Liver (tissue), 9 donors: ENCODE data around the gene YY2. TPM values are rescaled to one million over a fixed set of nuclear protein-coding genes. Genes with fewer than 3 reads are reported as not detected.

Source experiments
- DNase-seq: peaks from one replicate; pipeline ENCODE4 v3.0.0-alpha.2; 2017; ENCODE audit warnings: low spot score
- H3K27ac ChIP-seq, 2 donors: one replicate each; pipeline ENCODE4 v1.7.0; 2013; ENCODE audit warnings: inconsistent platforms in 2 of 2, low read length in 2 of 2, control low read depth in 1 of 2, low read depth in 1 of 2, mild to moderate bottlenecking in 1 of 2
- H3K27me3 ChIP-seq, 4 donors: one replicate each; pipeline versions ENCODE4 v1.6.1 to v1.7.0; 2013; ENCODE audit warnings: low read length in 3 of 4, inconsistent platforms in 1 of 4, mild to moderate bottlenecking in 1 of 4, moderate library complexity in 1 of 4; ENCODE audit not compliant: control insufficient read depth in 4 of 4, insufficient read depth in 4 of 4
- H3K36me3 ChIP-seq, 4 donors: one replicate each; pipeline versions ENCODE4 v1.6.1 to v1.7.0; 2013; ENCODE audit warnings: low read length in 3 of 4, mild to moderate bottlenecking in 3 of 4, low read depth in 1 of 4, moderate library complexity in 1 of 4; ENCODE audit not compliant: control insufficient read depth in 4 of 4, insufficient read depth in 3 of 4
- H3K4me1 ChIP-seq, 4 donors: one replicate each; pipeline versions ENCODE4 v1.6.1 to v1.7.0; 2013; ENCODE audit warnings: low read length in 3 of 4, mild to moderate bottlenecking in 3 of 4, moderate library complexity in 1 of 4; ENCODE audit not compliant: control insufficient read depth in 4 of 4, insufficient read depth in 4 of 4
- H3K4me3 ChIP-seq, 3 donors: one replicate each; pipeline versions ENCODE4 v1.6.1 to v1.7.0; 2013; ENCODE audit warnings: low read length in 3 of 3, control low read depth in 1 of 3, low read depth in 1 of 3, mild to moderate bottlenecking in 1 of 3
- H3K9ac ChIP-seq, 2 donors: one replicate each; pipeline ENCODE4 v1.7.0; 2013; ENCODE audit warnings: low read length in 2 of 2, mild to moderate bottlenecking in 2 of 2, moderate library complexity in 2 of 2, control low read depth in 1 of 2, low read depth in 1 of 2
- H3K9me3 ChIP-seq, 4 donors: one replicate each; pipeline versions ENCODE4 v1.6.1 to v1.7.0; 2013; ENCODE audit warnings: low read length in 3 of 4; ENCODE audit not compliant: control insufficient read depth in 4 of 4
- ATF3 ChIP-seq: IDR thresholded peaks from 2 replicates; pipeline ENCODE4 v1.6.1; 2016; ENCODE audit warnings: antibody characterized with exemption
- EGR1 ChIP-seq, 2 donors: IDR thresholded peaks; 2 replicates each; pipeline ENCODE4 v1.6.1; 2016 to 2018; ENCODE audit warnings: antibody characterized with exemption in 2 of 2, low read depth in 2 of 2
- FOXA1 ChIP-seq: IDR thresholded peaks from 2 replicates; pipeline ENCODE4 v1.6.1; 2016; ENCODE audit warnings: antibody characterized with exemption
- FOXA2 ChIP-seq: IDR thresholded peaks from 2 replicates; pipeline ENCODE4 v1.6.1; 2016; ENCODE audit warnings: antibody characterized with exemption
- GABPA ChIP-seq, 2 donors: IDR thresholded peaks in 1 of 2; conservative IDR thresholded peaks in 1 of 2; 2 replicates each; pipeline ENCODE4 v1.6.1; 2016; ENCODE audit warnings: antibody characterized with exemption in 2 of 2, mild to moderate bottlenecking in 1 of 2, moderate library complexity in 1 of 2
- HNF4A ChIP-seq, 2 donors: conservative IDR thresholded peaks; 2 replicates each; pipeline ENCODE4 v1.6.1; 2016; ENCODE audit warnings: antibody characterized with exemption in 2 of 2, mild to moderate bottlenecking in 2 of 2
- HNF4G ChIP-seq: IDR thresholded peaks from 2 replicates; pipeline ENCODE4 v1.6.1; 2016; ENCODE audit warnings: antibody characterized with exemption
- JUND ChIP-seq, 2 donors: IDR thresholded peaks; 2 replicates each; pipeline ENCODE4 v1.6.1; 2016; ENCODE audit warnings: antibody characterized with exemption in 2 of 2
- NR2F2 ChIP-seq: IDR thresholded peaks from 2 replicates; pipeline ENCODE4 v1.6.1; 2016; ENCODE audit warnings: antibody characterized with exemption
- RAD21 ChIP-seq, 2 donors: IDR thresholded peaks; 2 replicates each; pipeline ENCODE4 v1.6.1; 2016; ENCODE audit warnings: antibody characterized with exemption in 2 of 2, mild to moderate bottlenecking in 2 of 2
- REST ChIP-seq: IDR thresholded peaks from 2 replicates; pipeline ENCODE4 v1.6.1; 2016; ENCODE audit warnings: antibody characterized with exemption, mild to moderate bottlenecking
- RXRA ChIP-seq, 2 donors: IDR thresholded peaks; 2 replicates each; pipeline ENCODE4 v1.6.1; 2017 to 2018; ENCODE audit warnings: antibody characterized with exemption in 2 of 2, mild to moderate bottlenecking in 1 of 2
- SP1 ChIP-seq: IDR thresholded peaks from 2 replicates; pipeline ENCODE4 v1.6.1; 2018; ENCODE audit warnings: antibody characterized with exemption, mild to moderate bottlenecking
- TAF1 ChIP-seq: conservative IDR thresholded peaks from 2 replicates; pipeline ENCODE4 v1.6.1; 2016; ENCODE audit warnings: antibody characterized with exemption, mild to moderate bottlenecking
- YY1 ChIP-seq: IDR thresholded peaks from 2 replicates; pipeline ENCODE4 v1.6.1; 2016; ENCODE audit warnings: antibody characterized with exemption, mild to moderate bottlenecking
- ZBTB33 ChIP-seq: IDR thresholded peaks from 2 replicates; pipeline ENCODE4 v1.6.1; 2016; ENCODE audit warnings: antibody characterized with exemption
- WGBS: extraction: QIAGEN DNeasy Blood & Tissue Kit; methylation state at CpG from one replicate; pipeline ENCODE4 v1.1.7; 2013; 5-methylcytosine and 5-hydroxymethylcytosine counted together
- polyA plus RNA-seq, 2 donors: library from polyadenylated mRNA; stranded (reverse) in 1 of 2; unstranded in 1 of 2; fragments of 200-250 nt in 1 of 2; fragments of >200 nt in 1 of 2; fragmentation: Nextera tagmentation in 1 of 2; extraction: Ambion mirVana in 1 of 2; gene quantifications; one replicate each; pipeline versions ENCODE4 v1.2.1 to v1.2.3, GENCODE V29; 2013 to 2015
- total RNA-seq, 2 donors: library from RNA; depleted of rRNA; stranded (reverse); fragments of >200 nt; gene quantifications; one replicate each; pipeline ENCODE4 v1.2.3, GENCODE V29; 2014
- TF ChIP-seq, protein P1 (sequence below): fragments of 150-350 bp; IDR thresholded peaks from 2 replicates; pipeline ENCODE4 v1.5.1; 2017; ENCODE audit warnings: improper control_type of control experiment, low read depth, low read length; ENCODE audit not compliant: missing input control
- donor health status: healthy.
- donor health status: healthy.
- donor health status: healthy.
- donor health status: healthy.
- donor health status: healthy.

The YY2 gene
- total and polyA plus RNA-seq, 4 donors, result 0.52 to 2.8 (median 0.75) TPM

DNA sequence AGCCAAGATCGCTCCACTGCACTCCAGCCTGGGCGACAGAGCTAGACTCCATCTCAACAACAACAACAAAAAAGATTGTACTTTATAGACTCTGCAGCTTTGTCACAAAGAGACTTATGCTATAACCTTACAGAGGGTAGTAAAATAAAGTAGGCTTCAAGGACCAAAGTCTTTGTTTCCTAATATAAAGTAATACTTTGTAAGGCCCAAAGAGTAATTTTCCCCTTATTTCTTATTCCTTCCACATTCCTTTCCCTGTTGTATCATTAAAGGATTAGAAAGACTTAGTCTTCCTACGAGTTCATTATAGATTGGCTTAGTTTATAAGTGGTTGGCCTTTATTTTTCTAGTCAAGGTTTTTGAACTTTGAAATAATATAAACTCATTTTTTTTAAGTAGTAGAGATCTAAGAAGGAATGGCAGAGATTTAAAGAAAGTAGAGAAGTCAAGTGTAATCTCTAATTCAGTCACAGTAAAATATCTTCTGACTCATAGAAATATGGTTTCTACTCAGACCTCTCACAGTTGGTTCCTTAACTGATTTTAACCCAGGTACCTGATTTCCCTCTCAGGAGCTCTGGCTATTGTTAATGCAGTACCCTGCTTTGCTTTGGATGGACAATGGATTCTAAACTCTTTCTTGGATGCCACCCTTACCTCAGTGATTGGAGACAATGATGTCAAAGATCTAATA lies 26.2 kb downstream of the YY2 start:
- no peak overlapping the region for H3K4me3 ChIP-seq
- no peak overlapping the region for H3K9ac ChIP-seq
- H3K27ac ChIP-seq, result no peak overlapping the region
- H3K4me1 ChIP-seq, result no peaks in the 10 kb centered on the region
- WGBS, result 95% methylated on average over 3 of the region's 3 CpGs
- no peak for DNase-seq
- no peaks in the 10 kb centered on the region for H3K27me3 ChIP-seq
- TF ChIP-seq, protein P1, sequence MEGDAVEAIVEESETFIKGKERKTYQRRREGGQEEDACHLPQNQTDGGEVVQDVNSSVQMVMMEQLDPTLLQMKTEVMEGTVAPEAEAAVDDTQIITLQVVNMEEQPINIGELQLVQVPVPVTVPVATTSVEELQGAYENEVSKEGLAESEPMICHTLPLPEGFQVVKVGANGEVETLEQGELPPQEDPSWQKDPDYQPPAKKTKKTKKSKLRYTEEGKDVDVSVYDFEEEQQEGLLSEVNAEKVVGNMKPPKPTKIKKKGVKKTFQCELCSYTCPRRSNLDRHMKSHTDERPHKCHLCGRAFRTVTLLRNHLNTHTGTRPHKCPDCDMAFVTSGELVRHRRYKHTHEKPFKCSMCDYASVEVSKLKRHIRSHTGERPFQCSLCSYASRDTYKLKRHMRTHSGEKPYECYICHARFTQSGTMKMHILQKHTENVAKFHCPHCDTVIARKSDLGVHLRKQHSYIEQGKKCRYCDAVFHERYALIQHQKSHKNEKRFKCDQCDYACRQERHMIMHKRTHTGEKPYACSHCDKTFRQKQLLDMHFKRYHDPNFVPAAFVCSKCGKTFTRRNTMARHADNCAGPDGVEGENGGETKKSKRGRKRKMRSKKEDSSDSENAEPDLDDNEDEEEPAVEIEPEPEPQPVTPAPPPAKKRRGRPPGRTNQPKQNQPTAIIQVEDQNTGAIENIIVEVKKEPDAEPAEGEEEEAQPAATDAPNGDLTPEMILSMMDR, result no peak
- no peak for TF ChIP-seq FOXA1
- TF ChIP-seq FOXA2, result no peak
- TF ChIP-seq HNF4G, result no peak
- TF ChIP-seq RAD21 (IDR thresholded peaks at IDR 0.05), result no peak
- no peak for TF ChIP-seq TAF1
- no peak for TF ChIP-seq ZBTB33
- no peak for TF ChIP-seq YY1
- TF ChIP-seq REST, result no peak
- no peak for TF ChIP-seq ATF3
- TF ChIP-seq NR2F2, result no peak
- no peak for TF ChIP-seq EGR1 (IDR thresholded peaks at IDR 0.05; ENCODE audit: low read depth in 2 of 2)
- no peak for TF ChIP-seq GABPA (IDR thresholded peaks at IDR 0.05 in 1 of 2, conservative IDR thresholded peaks at IDR 0.05 in 1 of 2)
- TF ChIP-seq HNF4A (conservative IDR thresholded peaks at IDR 0.05), result no peak
- TF ChIP-seq RXRA (IDR thresholded peaks at IDR 0.05), result no peak
- H3K9me3 ChIP-seq, result no peaks in the 10 kb centered on the region
- peaks cover 2 to 5% (median 4%) of the 10 kb centered on the region in 4 donors for H3K36me3 ChIP-seq

- Histone ChIP-seq H3K9me3 (no peaks in the 10 kb centered on the region), H3K4me1 (no peaks in the 10 kb centered on the region), H3K4me3 (no peak overlapping the region), H3K9ac (no peak overlapping the region), H3K36me3 (peaks cover 2 to 5% (median 4%) of the 10 kb centered on the region in 4 donors), H3K27me3 (no peaks in the 10 kb centered on the region), H3K27ac (no peak overlapping the region)
- WGBS, result 74% methylated on average over 5 of the region's 5 CpGs
- no peak for DNase-seq
- TF ChIP-seq REST (no peak), YY1 (no peak), FOXA2 (no peak), NR2F2 (no peak), TAF1 (no peak), EGR1 (IDR thresholded peaks at IDR 0.05; ENCODE audit: low read depth in 2 of 2) (no peak), JUND (IDR thresholded peaks at IDR 0.05) (no peak), HNF4A (conservative IDR thresholded peaks at IDR 0.05) (no peak), FOXA1 (no peak), RAD21 (IDR thresholded peaks at IDR 0.05) (no peak), SP1 (no peak), GABPA (IDR thresholded peaks at IDR 0.05 in 1 of 2, conservative IDR thresholded peaks at IDR 0.05 in 1 of 2) (no peak), HNF4G (no peak)
- TF ChIP-seq, protein P1, result no peak
These were observed 27.5 kb downstream of the YY2 start for GRCh38 chrX:21883258-21883657.
